SK-N-SH treated with all-trans-retinoic acid at 6 μM for 48 hours (cell line): ENCODE results near the gene PFKL.

ENCODE experiments used
- ATAC-seq: fragments of 200-7000 bp; cut with Tn5 transposase; 3 replicates; pipeline ENCODE4 v1.9.1; 2020; ENCODE audit warnings: mild to moderate bottlenecking, moderate library complexity
- ARNTL ChIP-seq: fragments of 450-650 bp; formaldehyde crosslinking; IDR thresholded peaks from 2 replicates; pipeline ENCODE4 v1.5.0; 2020; ENCODE audit warnings: low read depth, mild to moderate bottlenecking, moderate library complexity, borderline replicate concordance
- BACH2 ChIP-seq: fragments of 250-450 bp; sonication (Bioruptor Pico); IDR thresholded peaks from 2 replicates; pipeline ENCODE4 v1.9.0; 2021; ENCODE audit warnings: mild to moderate bottlenecking, borderline replicate concordance
- GLIS3 ChIP-seq: fragments of 250-450 bp; sonication (Bioruptor Pico); IDR thresholded peaks from 2 replicates; pipeline ENCODE4 v1.5.0; 2020; ENCODE audit warnings: mild to moderate bottlenecking, moderate library complexity
- ISL1 ChIP-seq: fragments of 250-450 bp; sonication (Bioruptor Pico); IDR thresholded peaks from 2 replicates; pipeline ENCODE4 v2.1.2; 2022; ENCODE audit warnings: mild to moderate bottlenecking, moderate library complexity
- OSR1 ChIP-seq: fragments of 250-450 bp; sonication (Bioruptor Pico); IDR thresholded peaks from 2 replicates; pipeline ENCODE4 v1.8.0; 2022; ENCODE audit warnings: moderate library complexity, mild to moderate bottlenecking, inconsistent platforms
- PPARA ChIP-seq: fragments of 250-450 bp; sonication (Bioruptor Pico); IDR thresholded peaks from 2 replicates; pipeline ENCODE4 v1.5.0; 2020; ENCODE audit warnings: mild to moderate bottlenecking, borderline replicate concordance
- RARB ChIP-seq: fragments of 250-450 bp; sonication (Bioruptor Pico); IDR thresholded peaks from 2 replicates; pipeline ENCODE4 v1.8.0; 2021; ENCODE audit warnings: mild to moderate bottlenecking, moderate library complexity
- SNAI2 ChIP-seq: fragments of 250-450 bp; sonication (Bioruptor Pico); IDR thresholded peaks from 2 replicates; pipeline ENCODE4 v1.5.0; 2020; ENCODE audit warnings: mild to moderate bottlenecking, moderate library complexity
- TCF4 ChIP-seq: fragments of 250-450 bp; sonication (Bioruptor Pico); IDR thresholded peaks from 2 replicates; pipeline ENCODE4 v1.8.0; 2021; ENCODE audit warnings: mild to moderate bottlenecking, moderate library complexity, borderline replicate concordance
- TOX ChIP-seq: fragments of 250-450 bp; sonication (Bioruptor Pico); IDR thresholded peaks from 2 replicates; pipeline ENCODE4 v1.8.0; 2021; ENCODE audit warnings: mild to moderate bottlenecking, moderate library complexity, borderline replicate concordance
- ZC3H10 ChIP-seq: fragments of 250-450 bp; sonication (Bioruptor Pico); IDR thresholded peaks from 2 replicates; pipeline ENCODE4 v1.5.1; 2021; ENCODE audit warnings: mild to moderate bottlenecking, moderate library complexity
- ZFP30 ChIP-seq: fragments of 450-650 bp; formaldehyde crosslinking; IDR thresholded peaks from 2 replicates; pipeline ENCODE4 v1.5.0; 2022; ENCODE audit warnings: mild to moderate bottlenecking, moderate library complexity
- ZNF565 ChIP-seq: fragments of 450-650 bp; formaldehyde crosslinking; conservative IDR thresholded peaks from 2 replicates; pipeline ENCODE4 v1.5.0; 2020; ENCODE audit warnings: low read depth, mild to moderate bottlenecking, moderate library complexity
- ZNF70 ChIP-seq: fragments of 450-650 bp; formaldehyde crosslinking; IDR thresholded peaks from 2 replicates; pipeline ENCODE4 v1.5.0; 2020; ENCODE audit warnings: mild to moderate bottlenecking, moderate library complexity
- ZNF8 ChIP-seq: fragments of 450-650 bp; formaldehyde crosslinking; IDR thresholded peaks from 2 replicates; pipeline ENCODE4 v1.5.0; 2020; ENCODE audit warnings: mild to moderate bottlenecking, moderate library complexity
- TF ChIP-seq, protein P1 (sequence below): fragments of 250-450 bp; sonication (Bioruptor Pico); IDR thresholded peaks from 2 replicates; pipeline ENCODE4 v1.5.1; 2021; ENCODE audit warnings: mild to moderate bottlenecking, moderate library complexity
- TF ChIP-seq, protein P2 (sequence below): fragments of 250-450 bp; sonication (Bioruptor Pico); IDR thresholded peaks from 2 replicates; pipeline ENCODE4 v1.8.0; 2020; ENCODE audit warnings: mild to moderate bottlenecking, moderate library complexity, borderline replicate concordance
- TF ChIP-seq, protein P3 (sequence below): fragments of 250-450 bp; sonication (Bioruptor Pico); IDR thresholded peaks from 2 replicates; pipeline ENCODE4 v1.5.0; 2020; ENCODE audit warnings: mild to moderate bottlenecking, moderate library complexity
- TF ChIP-seq, protein P4 (sequence below): fragments of 250-450 bp; sonication (Bioruptor Pico); IDR thresholded peaks from 2 replicates; pipeline ENCODE4 v1.8.0; 2021; ENCODE audit warnings: low read depth, mild to moderate bottlenecking, moderate library complexity, borderline replicate concordance
- TF ChIP-seq, protein P5 (sequence below): fragments of 250-450 bp; sonication (Bioruptor Pico); IDR thresholded peaks from 2 replicates; pipeline ENCODE4 v1.5.1; 2020; ENCODE audit warnings: low read depth, mild to moderate bottlenecking, moderate library complexity

The PFKL gene

DNA sequence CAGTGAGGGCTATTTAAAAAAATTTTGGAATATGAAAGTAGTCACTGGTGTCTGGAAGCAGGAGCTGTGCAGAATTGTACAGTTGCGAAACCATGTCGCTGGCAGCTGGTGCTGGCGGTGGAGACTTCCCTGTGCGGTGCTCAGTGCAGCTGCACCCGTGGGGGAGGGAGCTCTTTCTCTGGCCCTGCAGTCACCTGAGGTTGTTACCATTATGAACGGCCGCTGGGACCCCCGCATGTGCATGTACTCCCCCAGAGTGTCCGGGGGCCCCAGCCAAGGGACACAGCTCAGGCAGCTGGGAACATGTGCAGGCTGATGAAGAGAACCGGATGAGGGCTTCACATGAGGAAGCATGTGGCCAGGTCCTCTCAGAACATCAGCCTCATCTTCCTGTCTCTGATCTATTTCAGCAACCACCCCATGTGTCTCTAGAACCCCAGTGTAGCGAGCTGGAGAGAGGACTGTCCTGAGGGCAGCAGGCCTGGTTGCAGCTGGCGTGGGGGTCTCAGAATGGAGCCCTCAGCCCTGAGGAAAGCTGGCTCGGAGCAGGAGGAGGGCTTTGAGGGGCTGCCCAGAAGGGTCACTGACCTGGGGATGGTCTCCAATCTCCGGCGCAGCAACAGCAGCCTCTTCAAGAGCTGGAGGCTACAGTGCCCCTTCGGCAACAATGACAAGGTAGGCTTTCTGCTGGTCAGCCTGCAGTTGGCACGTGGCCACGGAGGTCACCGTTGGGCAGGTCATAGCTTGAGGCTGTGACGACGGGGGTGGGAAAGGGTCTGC, 53.5 kb downstream of the PFKL start, which contains the start of gene TRPM2:
Gene TRPM2, plus strand, starts transcription at position 431 of the 780 bp plus-strand sequence. Its CDS starts 80 bp downstream, at position 511.
- ATAC-seq: no peak
- TF ChIP-seq TCF4 (no peak), ZNF70 (CRISPR knock-in tag) (no peak), ZFP30 (no peak), BACH2 (no peak), ARNTL (CRISPR knock-in tag) (no peak), PPARA (CRISPR knock-in tag) (no peak), TOX (no peak), ZNF8 (CRISPR knock-in tag) (no peak), RARB (no peak), SNAI2 (no peak), ZNF565 (CRISPR knock-in tag) (no peak), OSR1 (CRISPR knock-in tag) (no peak)
- TF ChIP-seq, protein P1, sequence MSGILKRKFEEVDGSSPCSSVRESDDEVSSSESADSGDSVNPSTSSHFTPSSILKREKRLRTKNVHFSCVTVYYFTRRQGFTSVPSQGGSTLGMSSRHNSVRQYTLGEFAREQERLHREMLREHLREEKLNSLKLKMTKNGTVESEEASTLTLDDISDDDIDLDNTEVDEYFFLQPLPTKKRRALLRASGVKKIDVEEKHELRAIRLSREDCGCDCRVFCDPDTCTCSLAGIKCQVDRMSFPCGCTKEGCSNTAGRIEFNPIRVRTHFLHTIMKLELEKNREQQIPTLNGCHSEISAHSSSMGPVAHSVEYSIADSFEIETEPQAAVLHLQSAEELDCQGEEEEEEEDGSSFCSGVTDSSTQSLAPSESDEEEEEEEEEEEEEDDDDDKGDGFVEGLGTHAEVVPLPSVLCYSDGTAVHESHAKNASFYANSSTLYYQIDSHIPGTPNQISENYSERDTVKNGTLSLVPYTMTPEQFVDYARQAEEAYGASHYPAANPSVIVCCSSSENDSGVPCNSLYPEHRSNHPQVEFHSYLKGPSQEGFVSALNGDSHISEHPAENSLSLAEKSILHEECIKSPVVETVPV: no peak
- TF ChIP-seq, protein P2, sequence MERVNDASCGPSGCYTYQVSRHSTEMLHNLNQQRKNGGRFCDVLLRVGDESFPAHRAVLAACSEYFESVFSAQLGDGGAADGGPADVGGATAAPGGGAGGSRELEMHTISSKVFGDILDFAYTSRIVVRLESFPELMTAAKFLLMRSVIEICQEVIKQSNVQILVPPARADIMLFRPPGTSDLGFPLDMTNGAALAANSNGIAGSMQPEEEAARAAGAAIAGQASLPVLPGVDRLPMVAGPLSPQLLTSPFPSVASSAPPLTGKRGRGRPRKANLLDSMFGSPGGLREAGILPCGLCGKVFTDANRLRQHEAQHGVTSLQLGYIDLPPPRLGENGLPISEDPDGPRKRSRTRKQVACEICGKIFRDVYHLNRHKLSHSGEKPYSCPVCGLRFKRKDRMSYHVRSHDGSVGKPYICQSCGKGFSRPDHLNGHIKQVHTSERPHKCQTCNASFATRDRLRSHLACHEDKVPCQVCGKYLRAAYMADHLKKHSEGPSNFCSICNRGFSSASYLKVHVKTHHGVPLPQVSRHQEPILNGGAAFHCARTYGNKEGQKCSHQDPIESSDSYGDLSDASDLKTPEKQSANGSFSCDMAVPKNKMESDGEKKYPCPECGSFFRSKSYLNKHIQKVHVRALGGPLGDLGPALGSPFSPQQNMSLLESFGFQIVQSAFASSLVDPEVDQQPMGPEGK: no peak
- TF ChIP-seq, protein P3, sequence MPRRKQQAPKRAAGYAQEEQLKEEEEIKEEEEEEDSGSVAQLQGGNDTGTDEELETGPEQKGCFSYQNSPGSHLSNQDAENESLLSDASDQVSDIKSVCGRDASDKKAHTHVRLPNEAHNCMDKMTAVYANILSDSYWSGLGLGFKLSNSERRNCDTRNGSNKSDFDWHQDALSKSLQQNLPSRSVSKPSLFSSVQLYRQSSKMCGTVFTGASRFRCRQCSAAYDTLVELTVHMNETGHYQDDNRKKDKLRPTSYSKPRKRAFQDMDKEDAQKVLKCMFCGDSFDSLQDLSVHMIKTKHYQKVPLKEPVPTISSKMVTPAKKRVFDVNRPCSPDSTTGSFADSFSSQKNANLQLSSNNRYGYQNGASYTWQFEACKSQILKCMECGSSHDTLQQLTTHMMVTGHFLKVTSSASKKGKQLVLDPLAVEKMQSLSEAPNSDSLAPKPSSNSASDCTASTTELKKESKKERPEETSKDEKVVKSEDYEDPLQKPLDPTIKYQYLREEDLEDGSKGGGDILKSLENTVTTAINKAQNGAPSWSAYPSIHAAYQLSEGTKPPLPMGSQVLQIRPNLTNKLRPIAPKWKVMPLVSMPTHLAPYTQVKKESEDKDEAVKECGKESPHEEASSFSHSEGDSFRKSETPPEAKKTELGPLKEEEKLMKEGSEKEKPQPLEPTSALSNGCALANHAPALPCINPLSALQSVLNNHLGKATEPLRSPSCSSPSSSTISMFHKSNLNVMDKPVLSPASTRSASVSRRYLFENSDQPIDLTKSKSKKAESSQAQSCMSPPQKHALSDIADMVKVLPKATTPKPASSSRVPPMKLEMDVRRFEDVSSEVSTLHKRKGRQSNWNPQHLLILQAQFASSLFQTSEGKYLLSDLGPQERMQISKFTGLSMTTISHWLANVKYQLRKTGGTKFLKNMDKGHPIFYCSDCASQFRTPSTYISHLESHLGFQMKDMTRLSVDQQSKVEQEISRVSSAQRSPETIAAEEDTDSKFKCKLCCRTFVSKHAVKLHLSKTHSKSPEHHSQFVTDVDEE (CRISPR knock-in tag): no peak
- TF ChIP-seq, protein P4, sequence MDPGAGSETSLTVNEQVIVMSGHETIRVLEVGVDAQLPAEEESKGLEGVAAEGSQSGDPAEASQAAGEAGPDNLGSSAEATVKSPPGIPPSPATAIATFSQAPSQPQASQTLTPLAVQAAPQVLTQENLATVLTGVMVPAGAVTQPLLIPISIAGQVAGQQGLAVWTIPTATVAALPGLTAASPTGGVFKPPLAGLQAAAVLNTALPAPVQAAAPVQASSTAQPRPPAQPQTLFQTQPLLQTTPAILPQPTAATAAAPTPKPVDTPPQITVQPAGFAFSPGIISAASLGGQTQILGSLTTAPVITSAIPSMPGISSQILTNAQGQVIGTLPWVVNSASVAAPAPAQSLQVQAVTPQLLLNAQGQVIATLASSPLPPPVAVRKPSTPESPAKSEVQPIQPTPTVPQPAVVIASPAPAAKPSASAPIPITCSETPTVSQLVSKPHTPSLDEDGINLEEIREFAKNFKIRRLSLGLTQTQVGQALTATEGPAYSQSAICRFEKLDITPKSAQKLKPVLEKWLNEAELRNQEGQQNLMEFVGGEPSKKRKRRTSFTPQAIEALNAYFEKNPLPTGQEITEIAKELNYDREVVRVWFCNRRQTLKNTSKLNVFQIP (CRISPR knock-in tag): no peak
- TF ChIP-seq, all 23 proteins: peak for 0

DNA sequence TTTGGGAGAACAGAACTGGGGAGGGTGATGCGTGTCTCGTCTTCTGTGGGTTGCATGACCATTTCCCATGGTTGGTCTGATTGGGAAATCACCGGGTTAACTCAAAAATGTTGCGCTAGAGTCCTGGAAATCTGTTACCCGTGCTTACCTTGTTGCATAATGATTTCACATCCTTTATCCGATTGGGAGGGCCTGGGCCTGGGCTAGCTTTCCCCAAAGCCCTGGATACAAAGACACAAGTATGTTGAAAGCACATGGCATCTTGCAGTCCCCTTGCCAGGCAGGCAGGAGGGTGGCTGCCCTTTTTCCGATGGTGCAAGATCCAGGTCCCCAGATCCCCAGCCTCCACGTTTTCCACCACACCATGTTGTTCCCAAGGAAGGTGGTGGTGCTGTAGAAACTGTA, 54.1 kb downstream of the PFKL start:
- TF ChIP-seq BACH2: no peak
- TF ChIP-seq ZNF8 (CRISPR knock-in tag): no peak
- no peak for TF ChIP-seq SNAI2
- no peak for TF ChIP-seq ISL1 (CRISPR knock-in tag)
- no peak for TF ChIP-seq OSR1 (CRISPR knock-in tag)
- TF ChIP-seq GLIS3: no peak
- TF ChIP-seq, protein P5, sequence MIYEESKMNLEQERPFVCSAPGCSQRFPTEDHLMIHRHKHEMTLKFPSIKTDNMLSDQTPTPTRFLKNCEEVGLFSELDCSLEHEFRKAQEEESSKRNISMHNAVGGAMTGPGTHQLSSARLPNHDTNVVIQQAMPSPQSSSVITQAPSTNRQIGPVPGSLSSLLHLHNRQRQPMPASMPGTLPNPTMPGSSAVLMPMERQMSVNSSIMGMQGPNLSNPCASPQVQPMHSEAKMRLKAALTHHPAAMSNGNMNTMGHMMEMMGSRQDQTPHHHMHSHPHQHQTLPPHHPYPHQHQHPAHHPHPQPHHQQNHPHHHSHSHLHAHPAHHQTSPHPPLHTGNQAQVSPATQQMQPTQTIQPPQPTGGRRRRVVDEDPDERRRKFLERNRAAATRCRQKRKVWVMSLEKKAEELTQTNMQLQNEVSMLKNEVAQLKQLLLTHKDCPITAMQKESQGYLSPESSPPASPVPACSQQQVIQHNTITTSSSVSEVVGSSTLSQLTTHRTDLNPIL (CRISPR knock-in tag): no peak
- TF ChIP-seq ARNTL (CRISPR knock-in tag): no peak
- TF ChIP-seq, protein P3 (CRISPR knock-in tag): no peak
- TF ChIP-seq ZC3H10 (CRISPR knock-in tag): no peak
- TF ChIP-seq, protein P4 (CRISPR knock-in tag): no peak
- TF ChIP-seq ZNF70 (CRISPR knock-in tag): no peak
- TF ChIP-seq ZNF565 (CRISPR knock-in tag): no peak
- no peak for ATAC-seq
